OCI-M2 (cell line): Measurements from ENCODE around the gene LRP1B.

Source experiments
- DNase-seq: peaks from one replicate; lab custom pipeline; 2025; ENCODE audit not compliant: unreplicated experiment; lab: John Stamatoyannopoulos, UW

LRP1B gene

GRCh38 chr2:141791521-141791920 lies 339.3 kb downstream of the LRP1B start:
- DNase-seq: no peak

GRCh38 chr2:141782574-141782973 lies 348.2 kb downstream of the LRP1B start:
- no peak for DNase-seq

DNA sequence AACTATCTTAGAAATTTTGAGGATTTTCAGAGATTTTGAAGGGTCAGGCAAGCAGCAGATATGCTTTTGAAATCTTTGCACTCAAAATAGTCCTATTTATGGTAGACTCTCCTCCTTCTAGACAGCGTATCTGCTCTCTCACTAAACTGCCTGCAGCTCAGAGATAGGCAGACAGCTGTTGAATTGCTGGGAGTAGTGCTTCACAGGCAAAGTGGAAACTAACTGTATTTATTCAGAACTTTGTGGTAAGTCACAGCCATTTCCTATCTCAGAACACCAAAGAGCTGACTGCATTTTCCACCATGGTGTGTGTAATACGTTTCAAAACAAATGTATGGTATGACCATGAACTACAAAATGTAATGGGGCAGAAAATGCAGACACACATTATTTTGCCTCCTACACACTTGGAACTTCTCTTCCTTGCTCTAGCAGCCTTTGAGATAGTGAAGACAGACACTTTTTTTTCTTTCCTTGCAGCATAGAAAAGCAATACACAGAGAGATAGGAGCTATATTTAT lies 352.4 kb downstream of the LRP1B start:
- peak; percentile 51 for DNase-seq

DNA sequence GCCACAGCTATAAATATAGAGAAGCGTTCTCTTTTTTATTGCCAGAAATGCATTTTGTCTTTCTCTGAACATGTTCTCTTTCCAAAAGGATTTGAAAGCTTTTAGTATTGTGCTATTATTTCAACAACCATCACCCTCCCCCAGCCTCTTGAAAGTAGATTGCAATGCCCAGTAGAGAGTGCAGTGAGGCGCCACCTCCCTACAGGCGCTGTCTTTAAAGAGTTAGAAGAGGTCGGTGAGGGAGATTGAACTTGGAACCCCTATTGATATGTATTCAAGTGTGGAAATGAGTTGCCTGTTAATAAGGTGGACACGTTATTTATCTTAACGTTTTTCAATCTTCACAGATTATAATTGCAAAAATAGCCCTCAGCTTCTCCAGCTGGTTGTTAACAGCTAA lies 360.3 kb downstream of the LRP1B start:
- DNase-seq: no peak

- DNase-seq: no peak
Observed at GRCh38 chr2:141767691-141768090, 363.1 kb downstream of the LRP1B start.

GRCh38 chr2:141767051-141767450 lies 363.8 kb downstream of the LRP1B start:
- DNase-seq: no peak

DNA sequence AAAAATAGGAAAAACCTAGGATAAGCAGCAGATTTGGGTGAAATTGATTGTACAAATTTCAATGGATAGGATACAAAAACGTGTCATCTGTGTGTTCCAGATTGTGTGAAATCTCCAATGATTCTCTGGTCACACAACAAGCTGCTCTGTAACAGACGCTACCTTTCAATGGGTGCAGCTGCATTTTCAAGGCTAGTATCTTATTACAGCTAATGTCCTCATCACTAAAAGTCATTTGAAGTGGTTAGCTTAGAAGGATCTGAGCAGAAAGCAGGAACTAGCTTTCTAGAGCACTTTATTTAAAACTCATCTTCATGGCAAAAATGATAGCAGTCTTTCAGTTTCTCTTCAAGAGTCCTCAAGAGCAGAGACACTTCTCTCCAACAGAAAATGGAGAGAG lies 364.6 kb downstream of the LRP1B start:
- DNase-seq: no peak

DNA sequence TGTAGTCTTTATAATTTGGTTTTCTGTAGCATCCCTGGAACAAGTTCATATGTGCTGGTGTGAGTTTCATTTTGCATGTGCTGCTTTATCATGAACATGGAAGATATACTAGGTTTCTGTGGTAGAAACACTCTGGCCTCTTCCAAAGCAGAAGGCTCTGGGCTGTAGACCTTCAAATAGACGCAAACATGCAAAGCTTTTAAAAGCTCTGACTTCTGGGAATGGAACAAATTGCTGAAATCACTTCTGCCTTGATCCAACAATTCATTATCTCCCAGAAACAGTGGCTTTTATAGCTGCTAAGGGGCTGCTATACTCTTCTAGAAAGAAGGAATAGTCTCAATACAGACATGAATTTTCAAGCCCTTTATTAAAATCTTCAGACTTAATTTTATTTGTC lies 382.2 kb downstream of the LRP1B start:
- DNase-seq: no peak

- DNase-seq: no peak
Observed at GRCh38 chr2:141741652-141742051, 389.2 kb downstream of the LRP1B start.

GRCh38 chr2:141737492-141738255 lies 393.1 kb downstream of the LRP1B start:
- DNase-seq: no peak

GRCh38 chr2:141736466-141736865 lies 394.4 kb downstream of the LRP1B start:
- DNase-seq: no peak

DNA sequence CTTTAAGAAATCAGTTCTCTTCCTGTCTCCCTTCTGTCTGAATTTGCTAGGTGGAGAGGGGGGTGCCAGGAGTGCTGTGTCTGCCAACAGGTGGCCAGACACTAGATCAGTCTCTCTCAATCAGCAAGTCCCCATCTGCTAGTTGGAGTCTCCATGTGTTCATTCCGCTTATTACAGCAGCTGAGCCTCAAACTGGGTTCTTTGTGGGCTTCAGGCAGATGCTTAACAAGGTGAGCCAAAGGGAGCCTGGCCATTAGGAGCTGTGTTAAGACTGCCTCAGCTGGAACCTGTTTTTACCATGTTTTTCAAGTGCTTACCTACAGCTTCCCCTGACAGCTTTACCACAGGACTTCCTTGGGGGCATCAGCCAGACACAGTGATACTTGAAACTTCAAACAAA lies 401.9 kb downstream of the LRP1B start:
- DNase-seq: no peak

DNA sequence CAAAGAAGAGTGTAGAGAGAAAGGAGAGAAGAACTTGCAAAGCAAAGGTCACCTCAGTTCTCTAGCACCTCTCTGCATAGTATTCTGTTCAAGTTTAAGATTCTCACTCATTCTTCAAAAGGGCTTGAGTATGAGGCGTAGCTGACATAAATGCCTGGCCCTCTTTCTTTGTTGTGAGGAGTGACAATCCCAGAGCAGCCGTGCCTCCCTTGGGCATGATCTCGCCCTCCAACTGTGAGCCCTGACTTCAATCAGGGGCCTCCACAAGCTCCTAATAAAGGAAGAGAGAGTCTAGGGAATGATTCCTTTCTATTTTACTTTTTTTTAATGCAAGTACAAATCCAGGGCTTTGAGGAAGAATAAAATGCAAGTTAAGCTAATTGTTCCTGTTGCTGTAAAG lies 402.7 kb downstream of the LRP1B start:
- no peak for DNase-seq

DNA sequence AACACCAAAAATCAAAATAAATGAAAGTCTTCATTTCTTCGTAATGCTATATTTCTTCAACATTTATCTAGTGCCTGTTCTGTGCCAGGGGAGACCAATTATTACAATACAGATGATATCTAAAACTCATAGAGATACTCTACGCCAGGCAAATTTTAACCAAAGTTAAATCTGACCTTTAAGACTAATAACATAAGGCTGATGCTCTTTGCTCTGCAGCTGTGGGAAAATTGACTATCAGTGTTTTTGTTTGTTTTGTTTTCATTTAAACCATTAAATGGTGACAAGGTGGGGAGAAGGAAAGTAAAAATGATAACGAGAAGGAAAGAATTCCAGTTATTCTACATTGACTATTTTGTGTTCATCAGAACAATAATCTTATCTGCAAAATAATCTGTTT lies 406.4 kb downstream of the LRP1B start:
- no peak for DNase-seq

- no peak for DNase-seq
Observed at GRCh38 chr2:141723814-141724213, 407.0 kb downstream of the LRP1B start.

- DNase-seq: no peak
Observed at GRCh38 chr2:141720476-141720875, 410.3 kb downstream of the LRP1B start.

GRCh38 chr2:141714496-141714895 lies 416.3 kb downstream of the LRP1B start:
- no peak for DNase-seq

- no peak for DNase-seq
Observed at GRCh38 chr2:141711627-141712026, 419.2 kb downstream of the LRP1B start.

- no peak for DNase-seq
Observed at GRCh38 chr2:141710589-141711239, 420.1 kb downstream of the LRP1B start.

- DNase-seq: no peak
Observed at GRCh38 chr2:141709756-141710155, 421.1 kb downstream of the LRP1B start.

DNA sequence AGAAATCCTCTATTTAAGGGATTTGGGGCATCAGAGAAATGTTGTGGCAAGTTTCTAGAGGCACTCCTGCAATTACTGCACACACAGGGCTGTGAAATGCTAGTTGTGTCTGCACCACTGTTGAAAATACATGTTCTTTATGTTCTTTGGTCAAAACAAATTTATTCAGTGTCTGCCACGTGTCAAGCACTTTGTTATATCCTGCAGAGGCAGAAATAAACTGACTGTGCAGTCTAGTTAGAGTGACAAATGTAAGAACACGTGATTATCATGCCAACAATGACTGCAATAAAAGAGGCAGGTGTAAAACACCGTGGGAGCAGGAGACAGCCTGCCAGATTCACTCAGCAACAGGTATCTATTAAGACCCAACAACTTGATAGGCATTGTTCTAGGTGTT lies 423.3 kb downstream of the LRP1B start:
- DNase-seq: no peak

GRCh38 chr2:141704541-141704940 lies 426.3 kb downstream of the LRP1B start:
- DNase-seq: no peak

- no peak for DNase-seq
Observed at GRCh38 chr2:141703501-141703900, 427.3 kb downstream of the LRP1B start.
